ENCODE results near the gene TSSC4. TPM values are rescaled to one million over a fixed set of nuclear protein-coding genes. Genes with fewer than 3 reads are reported as not detected.

The TSSC4 gene
- total and polyA plus RNA-seq, 9 of the 15 experiments (the other 6 are each of a cell fraction or from before 2014, with no cell fraction given): 0.41 to 54.2 (median 11.0) TPM

GRCh38 chr11:2428322-2428795 lies 27.8 kb downstream of the TSSC4 start (continued):
- TF ChIP-seq DEAF1 (CRISPR knock-in tag; IDR thresholded peaks at IDR 0.05) (peak; percentile 98), CREB3L1 (IDR thresholded peaks at IDR 0.05; ENCODE audit: borderline replicate concordance, low read depth) (no peak), ZNF785 (CRISPR knock-in tag; IDR thresholded peaks at IDR 0.05) (no peak), ZNF655 (CRISPR knock-in tag; IDR thresholded peaks at IDR 0.05) (no peak), ETS2 (tag; IDR thresholded peaks at IDR 0.05; ENCODE audit: borderline replicate concordance, poor library complexity, severe bottlenecking) (no peak), ESRRA (IDR thresholded peaks at IDR 0.05; ENCODE audit: borderline replicate concordance, low read depth) (no peak), ZNF324 (CRISPR knock-in tag; IDR thresholded peaks at IDR 0.05) (no peak), ZBTB7A (IDR thresholded peaks at IDR 0.05; ENCODE audit: borderline replicate concordance, control insufficient read depth, low read depth, low read length) (no peak), ZNF280A (IDR thresholded peaks at IDR 0.05; ENCODE audit: low read depth, partially characterized antibody) (no peak), MBD2 (IDR thresholded peaks at IDR 0.05; ENCODE audit: borderline replicate concordance, low read depth) (no peak), NONO (IDR thresholded peaks at IDR 0.05; ENCODE audit: low read depth in 2 of 2, low read length in 1 of 2) (no peak), HLTF (IDR thresholded peaks at IDR 0.05) (peak; percentile 76; the same call in 1 of the 2 replicates), FIP1L1 (IDR thresholded peaks at IDR 0.05; ENCODE audit: low read depth, low read length, poor library complexity, severe bottlenecking) (no peak), HINFP (tag; conservative IDR thresholded peaks at IDR 0.05; ENCODE audit: low read depth) (no peak), TBP (optimal IDR thresholded peaks at IDR 0.05; ENCODE audit: low read depth, low read length) (no peak), HMG20B (CRISPR knock-in tag; IDR thresholded peaks at IDR 0.05) (no peak), RHOXF2B (CRISPR knock-in tag; conservative IDR thresholded peaks at IDR 0.05) (no peak), ZNF780A (CRISPR knock-in tag; IDR thresholded peaks at IDR 0.05) (no peak), ARID1B (IDR thresholded peaks at IDR 0.05) (peak; percentile 41), RBM22 (IDR thresholded peaks at IDR 0.05; ENCODE audit: low read depth, low read length, poor library complexity, severe bottlenecking) (no peak)

All from K562 (cell line).